SU-DHL-6 (cell line): ENCODE data around the gene KLHL42.

Source experiments
- H2AFZ ChIP-seq: fragments of 200-600 bp; sonication (generic); 2 replicates; pipeline ENCODE4 v1.6.1; 2014; ENCODE audit warnings: low read depth, mild to moderate bottlenecking, moderate library complexity, mixed read lengths, antibody characterized with exemption, low read length; ENCODE audit not compliant: severe bottlenecking
- H3F3A ChIP-seq: fragments of 200-600 bp; shearing (Covaris generic); 2 replicates; pipeline ENCODE4 v1.6.0; 2016; ENCODE audit warnings: antibody characterized with exemption, mild to moderate bottlenecking; ENCODE audit not compliant: insufficient read depth
- H3K27ac ChIP-seq: fragments of 200-600 bp; sonication (generic); 2 replicates; pipeline ENCODE4 v1.5.1; 2016; ENCODE audit warnings: low read depth, mild to moderate bottlenecking, low read length, moderate library complexity, mixed read lengths
- H3K27me3 ChIP-seq: fragments of 200-600 bp; sonication (generic), shearing (Covaris generic); 2 replicates; pipeline ENCODE4 v1.6.0; 2014; ENCODE audit warnings: mild to moderate bottlenecking, low read length
- H3K36me3 ChIP-seq: fragments of 200-600 bp; sonication (generic); 2 replicates; pipeline ENCODE4 v1.6.1; 2014; ENCODE audit warnings: mild to moderate bottlenecking, low read length, mixed read lengths
- H3K4me2 ChIP-seq: fragments of 300-600, 200-600 bp; shearing (Covaris generic), sonication (generic); 2 replicates; pipeline ENCODE4 v1.6.0; 2014; ENCODE audit warnings: low read length, low read depth, mild to moderate bottlenecking; ENCODE audit not compliant: poor library complexity, severe bottlenecking
- H3K4me3 ChIP-seq: fragments of 200-600 bp; sonication (generic); 2 replicates; pipeline ENCODE4 v1.5.1; 2014; ENCODE audit warnings: antibody characterized with exemption, low read length, mild to moderate bottlenecking, mixed read lengths; ENCODE audit not compliant: insufficient read depth, poor library complexity, severe bottlenecking
- H3K79me2 ChIP-seq: fragments of 200-600 bp; sonication (generic); 2 replicates; pipeline ENCODE4 v1.6.1; 2014; ENCODE audit warnings: mild to moderate bottlenecking, low read length, moderate library complexity; ENCODE audit not compliant: insufficient read depth
- H3K9ac ChIP-seq: fragments of 200-600 bp; sonication (generic); 2 replicates; pipeline ENCODE4 v1.7.0; 2014; ENCODE audit warnings: mild to moderate bottlenecking, low read length
- H3K9me2 ChIP-seq: fragments of 200-600 bp; sonication (generic); replicated peaks from 2 replicates; pipeline ENCODE4 v1.6.1; 2014; ENCODE audit warnings: low read length; ENCODE audit not compliant: insufficient read depth
- H3K9me3 ChIP-seq: fragments of 200-600 bp; sonication (generic); 2 replicates; pipeline ENCODE4 v1.6.1; 2014; ENCODE audit warnings: low read length, mixed read lengths; ENCODE audit not compliant: insufficient read depth
- H4K20me1 ChIP-seq: fragments of 200-600 bp; sonication (generic); 2 replicates; pipeline ENCODE4 v1.6.1; 2014; ENCODE audit warnings: low read depth, mild to moderate bottlenecking, antibody characterized with exemption, low read length, moderate library complexity, mixed read lengths
- EZH2phosphoT487 ChIP-seq: fragments of 200-600 bp; sonication (generic), shearing (Covaris generic); conservative IDR thresholded peaks from 2 replicates; pipeline ENCODE4 v1.6.1; 2018; ENCODE audit warnings: mild to moderate bottlenecking, antibody characterized with exemption, low read length, moderate library complexity, mixed read lengths
- TF ChIP-seq, protein P1 (sequence below): fragments of 200-600 bp; sonication (generic); IDR thresholded peaks from one replicate; pipeline ENCODE4 v1.5.1; 2017; ENCODE audit warnings: antibody characterized with exemption, mild to moderate bottlenecking, low read length, moderate library complexity; ENCODE audit not compliant: insufficient read depth, poor library complexity, severe bottlenecking

Gene KLHL42

DNA sequence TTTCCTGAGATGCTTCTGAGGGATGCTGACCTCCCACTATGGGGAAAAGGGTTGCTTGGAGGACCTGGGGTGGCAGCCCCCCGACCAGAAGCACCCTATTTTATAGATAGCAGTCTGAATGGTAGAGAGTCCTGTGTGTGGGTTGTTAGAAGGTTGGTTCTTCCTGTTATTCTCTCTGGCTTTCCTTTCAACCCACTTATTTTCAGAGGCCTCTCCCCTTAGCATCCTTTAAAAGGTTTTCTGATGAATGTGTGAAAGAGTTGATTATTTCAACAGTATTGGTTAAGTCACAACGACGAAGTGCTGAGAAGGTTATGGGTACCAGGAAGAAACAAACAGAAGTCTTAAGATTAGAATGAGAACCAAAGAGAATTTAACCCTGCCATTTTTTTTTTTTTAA is 20.8 kb downstream of the KLHL42 start:
- Histone ChIP-seq H4K20me1 (no peaks in the 10 kb centered on the region), H2AFZ (no peak overlapping the region), H3K9me2 (no peaks in the 10 kb centered on the region), H3K27me3 (no peaks in the 10 kb centered on the region), H3F3A (no peaks in the 10 kb centered on the region), H3K4me2 (no peak overlapping the region), H3K9me3 (no peaks in the 10 kb centered on the region), H3K9ac (no peak overlapping the region), H3K79me2 (no peaks in the 10 kb centered on the region), H3K36me3 (peaks cover 15% of the 10 kb centered on the region; the same call in 1 of the 2 replicates), H3K4me3 (no peak overlapping the region), H3K27ac (no peak overlapping the region)
- TF ChIP-seq EZH2phosphoT487 = no peak
- TF ChIP-seq, protein P1, sequence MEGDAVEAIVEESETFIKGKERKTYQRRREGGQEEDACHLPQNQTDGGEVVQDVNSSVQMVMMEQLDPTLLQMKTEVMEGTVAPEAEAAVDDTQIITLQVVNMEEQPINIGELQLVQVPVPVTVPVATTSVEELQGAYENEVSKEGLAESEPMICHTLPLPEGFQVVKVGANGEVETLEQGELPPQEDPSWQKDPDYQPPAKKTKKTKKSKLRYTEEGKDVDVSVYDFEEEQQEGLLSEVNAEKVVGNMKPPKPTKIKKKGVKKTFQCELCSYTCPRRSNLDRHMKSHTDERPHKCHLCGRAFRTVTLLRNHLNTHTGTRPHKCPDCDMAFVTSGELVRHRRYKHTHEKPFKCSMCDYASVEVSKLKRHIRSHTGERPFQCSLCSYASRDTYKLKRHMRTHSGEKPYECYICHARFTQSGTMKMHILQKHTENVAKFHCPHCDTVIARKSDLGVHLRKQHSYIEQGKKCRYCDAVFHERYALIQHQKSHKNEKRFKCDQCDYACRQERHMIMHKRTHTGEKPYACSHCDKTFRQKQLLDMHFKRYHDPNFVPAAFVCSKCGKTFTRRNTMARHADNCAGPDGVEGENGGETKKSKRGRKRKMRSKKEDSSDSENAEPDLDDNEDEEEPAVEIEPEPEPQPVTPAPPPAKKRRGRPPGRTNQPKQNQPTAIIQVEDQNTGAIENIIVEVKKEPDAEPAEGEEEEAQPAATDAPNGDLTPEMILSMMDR = no peak

DNA sequence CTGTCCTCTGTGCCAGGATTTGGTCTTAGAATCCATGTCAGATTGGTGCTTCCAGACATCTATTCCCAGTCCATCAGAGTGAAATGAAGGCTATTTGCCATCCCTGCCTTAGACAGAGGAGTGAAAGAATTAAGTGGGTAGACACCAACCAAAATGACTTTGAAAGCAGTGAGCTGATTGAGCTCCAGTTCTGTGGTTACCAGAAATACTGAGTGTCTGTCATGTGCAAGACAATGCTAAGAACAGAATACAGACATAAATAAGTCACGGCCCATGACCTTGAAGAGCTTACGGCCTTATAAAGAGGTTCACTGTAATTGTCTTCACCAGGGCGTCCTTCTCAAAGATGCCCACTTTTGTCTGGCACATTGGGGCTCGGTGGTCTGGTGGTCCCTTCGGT is 21.6 kb downstream of the KLHL42 start:
- H3K36me3 ChIP-seq = peaks cover 15% of the 10 kb centered on the region; the same call in 1 of the 2 replicates
- H3K27me3 ChIP-seq = no peaks in the 10 kb centered on the region
- H3K9me3 ChIP-seq = no peaks in the 10 kb centered on the region
- H3K9me2 ChIP-seq = no peaks in the 10 kb centered on the region
- no peak overlapping the region for H3K4me2 ChIP-seq
- H4K20me1 ChIP-seq = no peaks in the 10 kb centered on the region
- TF ChIP-seq, protein P1 = no peak
- TF ChIP-seq EZH2phosphoT487 = no peak
- H3K79me2 ChIP-seq = no peaks in the 10 kb centered on the region
- H3F3A ChIP-seq = no peaks in the 10 kb centered on the region
- H2AFZ ChIP-seq = no peak overlapping the region
- no peak overlapping the region for H3K9ac ChIP-seq
- no peak overlapping the region for H3K27ac ChIP-seq
- no peak overlapping the region for H3K4me3 ChIP-seq

DNA sequence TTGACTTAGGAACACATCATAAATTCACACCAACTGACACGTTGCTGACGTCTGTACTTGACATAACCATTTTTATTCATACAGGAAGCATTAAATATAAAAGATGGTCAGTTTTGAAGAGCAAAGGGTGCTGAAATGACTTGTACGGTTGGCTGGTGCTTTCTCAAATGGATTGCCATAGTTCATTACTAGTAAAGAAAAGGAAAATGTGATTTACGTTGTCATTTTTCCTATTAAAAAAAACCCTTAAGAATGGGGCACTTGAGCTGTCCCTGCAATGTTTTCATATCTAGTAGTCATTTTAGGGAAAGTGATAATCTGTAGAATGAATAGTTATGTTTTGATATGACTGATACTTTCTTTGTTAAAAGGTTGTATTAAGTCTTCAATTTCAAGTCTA is 22.5 kb downstream of the KLHL42 start:
- no peak for TF ChIP-seq EZH2phosphoT487
- TF ChIP-seq, protein P1 = no peak
- Histone ChIP-seq H4K20me1 (no peaks in the 10 kb centered on the region), H3K4me2 (no peak overlapping the region), H3K9me3 (no peaks in the 10 kb centered on the region), H3K9me2 (no peaks in the 10 kb centered on the region), H3F3A (no peaks in the 10 kb centered on the region), H3K79me2 (no peaks in the 10 kb centered on the region), H3K36me3 (peaks cover 15% of the 10 kb centered on the region; the same call in 1 of the 2 replicates), H3K27me3 (no peaks in the 10 kb centered on the region), H3K27ac (no peak overlapping the region), H3K9ac (no peak overlapping the region), H2AFZ (no peak overlapping the region), H3K4me3 (no peak overlapping the region)

- no peaks in the 10 kb centered on the region for H3K27me3 ChIP-seq
- no peaks in the 10 kb centered on the region for H3K79me2 ChIP-seq
- no peak overlapping the region for H2AFZ ChIP-seq
- no peak overlapping the region for H3K27ac ChIP-seq
- no peaks in the 10 kb centered on the region for H3K9me3 ChIP-seq
- no peaks in the 10 kb centered on the region for H3F3A ChIP-seq
- no peak overlapping the region for H3K4me3 ChIP-seq
- no peak overlapping the region for H3K9ac ChIP-seq
- peaks cover 13% of the 10 kb centered on the region; the same call in 1 of the 2 replicates for H3K36me3 ChIP-seq
- no peak for TF ChIP-seq EZH2phosphoT487
- TF ChIP-seq, protein P1 = no peak
- no peak overlapping the region for H3K4me2 ChIP-seq
- no peaks in the 10 kb centered on the region for H3K9me2 ChIP-seq
- no peaks in the 10 kb centered on the region for H4K20me1 ChIP-seq
Observed at GRCh38 chr12:27802936-27803335, 22.9 kb downstream of the KLHL42 start.
